ENCODE results near the gene CBLB.
"Not testable (repeated sequence)": the region's sequence is repeated elsewhere in the genome, so short reads cannot be mapped to it uniquely, and the experiment has no call there.

Gene CBLB

GRCh38 chr3:105824129-105824528 is 44.7 kb downstream of the CBLB start:
- no peak overlapping the region for H3K27ac ChIP-seq (ENCODE audit: insufficient read depth, low read depth, low read length, poor library complexity, severe bottlenecking)
- no peaks in the 10 kb centered on the region for H3K9me3 ChIP-seq (ENCODE audit: control insufficient read depth, low read length)
- 91 to 100% methylated on average over 2 of the region's 2 CpGs for WGBS, 2 experiments
- H3K27me3 ChIP-seq (ENCODE audit: control insufficient read depth, insufficient read depth, low read length, poor library complexity, severe bottlenecking), result no peaks in the 10 kb centered on the region
- peaks cover 4% of the 10 kb centered on the region for H3K36me3 ChIP-seq (ENCODE audit: control insufficient read depth, insufficient read depth, low read length)
- no peak overlapping the region for H3K4me3 ChIP-seq (ENCODE audit: insufficient read depth, low read depth, low read length)
- H3K4me1 ChIP-seq (ENCODE audit: control insufficient read depth, insufficient read depth, low read length), result no peaks in the 10 kb centered on the region

- Histone ChIP-seq H3K4me3 (ENCODE audit: insufficient read depth, low read depth, low read length) (no peak overlapping the region), H3K9me3 (ENCODE audit: control insufficient read depth, low read length) (no peaks in the 10 kb centered on the region), H3K27me3 (ENCODE audit: control insufficient read depth, insufficient read depth, low read length, poor library complexity, severe bottlenecking) (no peaks in the 10 kb centered on the region), H3K4me1 (ENCODE audit: control insufficient read depth, insufficient read depth, low read length) (no peaks in the 10 kb centered on the region), H3K36me3 (ENCODE audit: control insufficient read depth, insufficient read depth, low read length) (peaks cover 4% of the 10 kb centered on the region), H3K27ac (ENCODE audit: insufficient read depth, low read depth, low read length, poor library complexity, severe bottlenecking) (no peak overlapping the region)
- 91 to 96% methylated on average over 4 of the region's 4 CpGs for WGBS, 2 experiments
Observed at GRCh38 chr3:105823149-105823867, 45.5 kb downstream of the CBLB start.

GRCh38 chr3:105822171-105823123 is 46.4 kb downstream of the CBLB start:
- Histone ChIP-seq H3K27me3 (ENCODE audit: control insufficient read depth, insufficient read depth, low read length, poor library complexity, severe bottlenecking) (no peaks in the 10 kb centered on the region), H3K36me3 (ENCODE audit: control insufficient read depth, insufficient read depth, low read length) (peaks cover 4% of the 10 kb centered on the region), H3K9me3 (ENCODE audit: control insufficient read depth, low read length) (no peaks in the 10 kb centered on the region), H3K27ac (ENCODE audit: insufficient read depth, low read depth, low read length, poor library complexity, severe bottlenecking) (no peak overlapping the region), H3K4me1 (ENCODE audit: control insufficient read depth, insufficient read depth, low read length) (no peaks in the 10 kb centered on the region), H3K4me3 (ENCODE audit: insufficient read depth, low read depth, low read length) (no peak overlapping the region)
- 88 to 100% methylated on average over 2 to 3 of the region's 3 CpGs for WGBS, 2 experiments

DNA sequence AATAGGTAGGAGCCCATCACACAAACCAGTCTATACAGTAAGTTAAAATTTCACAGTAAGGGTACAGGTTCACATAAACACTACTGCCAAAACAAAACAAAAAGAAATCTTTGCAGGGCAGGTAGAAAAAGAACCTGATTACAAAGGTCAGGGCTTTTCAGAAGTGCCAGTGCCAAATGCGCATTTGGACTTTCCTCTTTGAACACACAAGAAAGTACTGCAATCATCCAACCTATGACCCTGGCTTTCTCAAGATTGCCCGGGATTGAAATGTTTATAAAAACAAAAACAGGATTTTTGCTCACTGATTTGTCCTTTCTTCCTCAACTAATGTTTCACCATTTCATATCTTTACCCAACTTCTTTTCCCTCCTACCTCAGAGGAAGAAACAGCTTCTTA is 47.4 kb downstream of the CBLB start:
- H3K36me3 ChIP-seq (ENCODE audit: control insufficient read depth, insufficient read depth, low read length), result peaks cover 4% of the 10 kb centered on the region
- H3K4me1 ChIP-seq (ENCODE audit: control insufficient read depth, insufficient read depth, low read length), result no peaks in the 10 kb centered on the region
- H3K9me3 ChIP-seq (ENCODE audit: control insufficient read depth, low read length), result no peaks in the 10 kb centered on the region
- no peak overlapping the region for H3K4me3 ChIP-seq (ENCODE audit: insufficient read depth, low read depth, low read length)
- no peaks in the 10 kb centered on the region for H3K27me3 ChIP-seq (ENCODE audit: control insufficient read depth, insufficient read depth, low read length, poor library complexity, severe bottlenecking)
- 92 to 93% methylated on average over 2 of the region's 2 CpGs for WGBS, 2 experiments
- H3K27ac ChIP-seq (ENCODE audit: insufficient read depth, low read depth, low read length, poor library complexity, severe bottlenecking), result no peak overlapping the region

- Histone ChIP-seq H3K4me3 (ENCODE audit: insufficient read depth, low read depth, low read length) (no peak overlapping the region), H3K4me1 (ENCODE audit: control insufficient read depth, insufficient read depth, low read length) (no peaks in the 10 kb centered on the region), H3K27me3 (ENCODE audit: control insufficient read depth, insufficient read depth, low read length, poor library complexity, severe bottlenecking) (no peaks in the 10 kb centered on the region), H3K9me3 (ENCODE audit: control insufficient read depth, low read length) (no peaks in the 10 kb centered on the region), H3K27ac (ENCODE audit: insufficient read depth, low read depth, low read length, poor library complexity, severe bottlenecking) (no peak overlapping the region), H3K36me3 (ENCODE audit: control insufficient read depth, insufficient read depth, low read length) (no peaks in the 10 kb centered on the region)
- 97 to 100% methylated on average over 2 of the region's 2 CpGs for WGBS, 2 experiments
Observed at GRCh38 chr3:105816833-105817232, 52.0 kb downstream of the CBLB start.

DNA sequence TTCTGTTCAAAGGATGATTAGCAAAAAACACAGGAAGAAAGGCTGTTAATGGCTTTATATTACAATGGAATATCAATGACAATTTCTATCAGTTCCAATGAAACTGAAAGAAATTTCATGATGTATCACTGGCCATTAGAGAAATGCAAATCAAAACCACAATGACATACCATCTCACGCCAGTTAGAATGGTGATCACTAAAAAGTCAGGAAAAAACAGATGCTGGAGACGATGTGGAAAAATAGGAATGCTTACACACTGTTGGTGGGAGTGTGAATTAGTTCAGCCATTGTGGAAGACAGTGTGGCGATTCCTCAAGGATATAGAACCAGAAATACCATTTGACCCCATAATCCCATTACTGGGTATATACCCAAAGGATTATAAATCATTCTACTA is 53.5 kb downstream of the CBLB start:
- H3K4me1 ChIP-seq (ENCODE audit: control insufficient read depth, insufficient read depth, low read length); H3K36me3 ChIP-seq (ENCODE audit: control insufficient read depth, insufficient read depth, low read length); H3K27me3 ChIP-seq (ENCODE audit: control insufficient read depth, insufficient read depth, low read length, poor library complexity, severe bottlenecking); H3K4me3 ChIP-seq (ENCODE audit: insufficient read depth, low read depth, low read length); H3K9me3 ChIP-seq (ENCODE audit: control insufficient read depth, low read length); H3K27ac ChIP-seq (ENCODE audit: insufficient read depth, low read depth, low read length, poor library complexity, severe bottlenecking): not testable (repeated sequence)
- 98% methylated on average over 3 of the region's 3 CpGs for WGBS, 2 experiments

GRCh38 chr3:105813710-105814109 is 55.1 kb downstream of the CBLB start:
- WGBS, 2 experiments, result no CpG with 5 or more reads among the region's 1 CpG
- Histone ChIP-seq H3K27me3 (ENCODE audit: control insufficient read depth, insufficient read depth, low read length, poor library complexity, severe bottlenecking) (no peaks in the 10 kb centered on the region), H3K9me3 (ENCODE audit: control insufficient read depth, low read length) (no peaks in the 10 kb centered on the region), H3K4me3 (ENCODE audit: insufficient read depth, low read depth, low read length) (no peak overlapping the region), H3K27ac (ENCODE audit: insufficient read depth, low read depth, low read length, poor library complexity, severe bottlenecking) (no peak overlapping the region), H3K36me3 (ENCODE audit: control insufficient read depth, insufficient read depth, low read length) (no peaks in the 10 kb centered on the region), H3K4me1 (ENCODE audit: control insufficient read depth, insufficient read depth, low read length) (no peaks in the 10 kb centered on the region)

GRCh38 chr3:105812194-105812586 is 56.6 kb downstream of the CBLB start:
- Histone ChIP-seq H3K36me3 (ENCODE audit: control insufficient read depth, insufficient read depth, low read length) (no peaks in the 10 kb centered on the region), H3K4me3 (ENCODE audit: insufficient read depth, low read depth, low read length) (no peak overlapping the region), H3K27ac (ENCODE audit: insufficient read depth, low read depth, low read length, poor library complexity, severe bottlenecking) (no peak overlapping the region), H3K27me3 (ENCODE audit: control insufficient read depth, insufficient read depth, low read length, poor library complexity, severe bottlenecking) (no peaks in the 10 kb centered on the region), H3K4me1 (ENCODE audit: control insufficient read depth, insufficient read depth, low read length) (no peaks in the 10 kb centered on the region), H3K9me3 (ENCODE audit: control insufficient read depth, low read length) (no peaks in the 10 kb centered on the region)
- 97 to 98% methylated on average over 1 of the region's 1 CpG for WGBS, 2 experiments

DNA sequence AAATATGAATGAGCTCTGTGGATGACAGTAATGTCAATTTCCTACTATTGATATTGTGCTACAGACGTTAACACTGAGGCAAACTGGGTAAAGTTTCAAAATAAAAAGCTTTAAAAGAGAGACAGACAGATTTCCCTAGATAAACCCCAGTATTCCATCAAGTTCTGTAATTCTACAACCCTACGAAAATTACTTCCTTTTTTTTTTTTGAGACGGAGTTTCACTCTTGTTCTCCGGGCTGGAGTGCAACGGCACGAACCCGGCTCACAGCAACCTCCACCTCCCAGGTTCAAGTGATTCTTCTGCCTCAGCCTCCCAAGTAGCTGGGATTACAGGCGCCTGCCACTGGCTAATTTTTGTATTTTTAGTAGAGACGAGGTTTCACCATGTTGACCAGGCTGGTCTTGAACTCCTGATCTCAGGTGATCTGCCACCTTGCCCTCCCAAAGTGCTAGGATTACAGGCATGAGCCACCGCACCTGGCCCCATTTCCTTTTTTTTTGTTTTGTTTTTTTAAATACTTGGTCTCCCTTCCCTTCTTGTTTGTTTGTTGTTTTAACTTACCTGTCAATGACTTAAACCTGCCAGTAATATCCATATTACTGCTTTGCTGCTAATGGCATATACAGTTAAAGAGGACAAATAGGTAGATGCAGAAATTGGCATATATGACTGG is 57.2 kb downstream of the CBLB start:
- no peak overlapping the region for H3K4me3 ChIP-seq (ENCODE audit: insufficient read depth, low read depth, low read length)
- H3K36me3 ChIP-seq (ENCODE audit: control insufficient read depth, insufficient read depth, low read length), result no peaks in the 10 kb centered on the region
- H3K27me3 ChIP-seq (ENCODE audit: control insufficient read depth, insufficient read depth, low read length, poor library complexity, severe bottlenecking), result no peaks in the 10 kb centered on the region
- H3K9me3 ChIP-seq (ENCODE audit: control insufficient read depth, low read length), result no peaks in the 10 kb centered on the region
- no peak overlapping the region for H3K27ac ChIP-seq (ENCODE audit: insufficient read depth, low read depth, low read length, poor library complexity, severe bottlenecking)
- 76 to 80% methylated on average over 10 of the region's 10 CpGs for WGBS, 2 experiments
- no peaks in the 10 kb centered on the region for H3K4me1 ChIP-seq (ENCODE audit: control insufficient read depth, insufficient read depth, low read length)
